Smooth muscle cell (in vitro differentiated cells): ENCODE results near the gene SLBP. TPM values are rescaled to one million over a fixed set of nuclear protein-coding genes. Genes with fewer than 3 reads are reported as not detected.

Experiments used
- DNase-seq: peaks from one replicate; lab custom pipeline; 2025; ENCODE audit not compliant: unreplicated experiment; lab: John Stamatoyannopoulos, UW
- H2AFZ ChIP-seq: fragments of 200-600 bp; sonication (generic); 2 replicates; pipeline ENCODE4 v1.6.0; 2016; ENCODE audit warnings: antibody characterized with exemption, low read depth, mild to moderate bottlenecking
- H3F3A ChIP-seq: fragments of 200-600 bp; sonication (generic); 2 replicates; pipeline ENCODE4 v1.6.0; 2017; ENCODE audit warnings: antibody characterized with exemption, low read depth
- H3K27ac ChIP-seq: fragments of 200-600 bp; sonication (generic); 2 replicates; pipeline ENCODE4 v1.5.1; 2016; ENCODE audit warnings: low read depth, mild to moderate bottlenecking
- H3K27me3 ChIP-seq: fragments of 200-600 bp; sonication (generic); 2 replicates; pipeline ENCODE4 v1.6.1; 2016; ENCODE audit warnings: low read depth, mild to moderate bottlenecking
- H3K36me3 ChIP-seq: fragments of 200-600 bp; sonication (generic); 2 replicates; pipeline ENCODE4 v1.5.1; 2016; ENCODE audit warnings: low read depth
- H3K4me1 ChIP-seq: fragments of 200-600 bp; sonication (generic); 2 replicates; pipeline ENCODE4 v1.5.1; 2016; ENCODE audit warnings: low read depth
- H3K4me2 ChIP-seq: fragments of 200-600 bp; sonication (generic); 2 replicates; pipeline ENCODE4 v1.6.0; 2016; ENCODE audit warnings: mild to moderate bottlenecking
- H3K4me3 ChIP-seq: fragments of 200-600 bp; sonication (generic); 2 replicates; pipeline ENCODE4 v1.5.1; 2016; ENCODE audit warnings: mild to moderate bottlenecking
- H3K79me2 ChIP-seq: fragments of 200-600 bp; sonication (generic); 2 replicates; pipeline ENCODE4 v1.6.0; 2016; ENCODE audit warnings: low read depth, mild to moderate bottlenecking
- H3K9ac ChIP-seq: fragments of 200-600 bp; sonication (generic); 2 replicates; pipeline ENCODE4 v1.6.0; 2016; ENCODE audit warnings: low read depth
- H3K9me3 ChIP-seq: fragments of 200-600 bp; sonication (generic); replicated peaks from 2 replicates; pipeline ENCODE4 v1.5.1; 2016; ENCODE audit warnings: low read depth
- H4K20me1 ChIP-seq: fragments of 200-600 bp; sonication (generic); 2 replicates; pipeline ENCODE4 v1.6.0; 2016; ENCODE audit warnings: low read depth
- WGBS: methylation state at CpG from one replicate; pipeline ENCODE4 v1.1.7; 2016; ENCODE audit warnings: low lambda C conversion rate; 5-methylcytosine and 5-hydroxymethylcytosine counted together
- polyA plus RNA-seq: library from polyadenylated mRNA; unstranded; fragments of >200 nt; fragmentation: Nextera tagmentation; extraction: Ambion mirVana; gene quantifications from 2 replicates; pipeline ENCODE4 v1.2.1, GENCODE V29; 2016
- total RNA-seq: library from RNA; depleted of rRNA; stranded (reverse); fragments of >200 nt; gene quantifications from 2 replicates; pipeline ENCODE4 v1.2.3, GENCODE V29; 2014
- TF ChIP-seq, protein P1 (sequence below): fragments of 200-600 bp; sonication (generic); IDR thresholded peaks from 2 replicates; pipeline ENCODE4 v1.5.1; 2017; ENCODE audit warnings: borderline replicate concordance, mild to moderate bottlenecking, antibody characterized with exemption; ENCODE audit not compliant: insufficient read depth, poor library complexity, severe bottlenecking

The SLBP gene
- total and polyA plus RNA-seq, 2 experiments from 2014 or later = 55.4 to 63.9 TPM

GRCh38 chr4:1753697-1754311, 41.7 kb upstream of the SLBP start:
- H2AFZ ChIP-seq = no peak overlapping the region
- H3K79me2 ChIP-seq = no peaks in the 10 kb centered on the region
- H4K20me1 ChIP-seq = no peaks in the 10 kb centered on the region
- no peak overlapping the region for H3K4me3 ChIP-seq
- H3K9me3 ChIP-seq = no peaks in the 10 kb centered on the region
- H3K36me3 ChIP-seq = no peaks in the 10 kb centered on the region
- no peaks in the 10 kb centered on the region for H3F3A ChIP-seq
- H3K27me3 ChIP-seq = no peaks in the 10 kb centered on the region
- peaks cover 8% of the 10 kb centered on the region for H3K4me1 ChIP-seq
- TF ChIP-seq, protein P1, sequence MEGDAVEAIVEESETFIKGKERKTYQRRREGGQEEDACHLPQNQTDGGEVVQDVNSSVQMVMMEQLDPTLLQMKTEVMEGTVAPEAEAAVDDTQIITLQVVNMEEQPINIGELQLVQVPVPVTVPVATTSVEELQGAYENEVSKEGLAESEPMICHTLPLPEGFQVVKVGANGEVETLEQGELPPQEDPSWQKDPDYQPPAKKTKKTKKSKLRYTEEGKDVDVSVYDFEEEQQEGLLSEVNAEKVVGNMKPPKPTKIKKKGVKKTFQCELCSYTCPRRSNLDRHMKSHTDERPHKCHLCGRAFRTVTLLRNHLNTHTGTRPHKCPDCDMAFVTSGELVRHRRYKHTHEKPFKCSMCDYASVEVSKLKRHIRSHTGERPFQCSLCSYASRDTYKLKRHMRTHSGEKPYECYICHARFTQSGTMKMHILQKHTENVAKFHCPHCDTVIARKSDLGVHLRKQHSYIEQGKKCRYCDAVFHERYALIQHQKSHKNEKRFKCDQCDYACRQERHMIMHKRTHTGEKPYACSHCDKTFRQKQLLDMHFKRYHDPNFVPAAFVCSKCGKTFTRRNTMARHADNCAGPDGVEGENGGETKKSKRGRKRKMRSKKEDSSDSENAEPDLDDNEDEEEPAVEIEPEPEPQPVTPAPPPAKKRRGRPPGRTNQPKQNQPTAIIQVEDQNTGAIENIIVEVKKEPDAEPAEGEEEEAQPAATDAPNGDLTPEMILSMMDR = no peak
- H3K4me2 ChIP-seq = no peak overlapping the region
- WGBS = 92% methylated on average over 15 of the region's 15 CpGs
- no peak for DNase-seq
- H3K27ac ChIP-seq = no peak overlapping the region
- no peak overlapping the region for H3K9ac ChIP-seq

GRCh38 chr4:1753294-1753696, 41.2 kb upstream of the SLBP start:
- H4K20me1 ChIP-seq = no peaks in the 10 kb centered on the region
- H3K27ac ChIP-seq = no peak overlapping the region
- no peaks in the 10 kb centered on the region for H3F3A ChIP-seq
- H3K79me2 ChIP-seq = no peaks in the 10 kb centered on the region
- H3K36me3 ChIP-seq = no peaks in the 10 kb centered on the region
- no peaks in the 10 kb centered on the region for H3K9me3 ChIP-seq
- TF ChIP-seq, protein P1 = no peak
- no peak overlapping the region for H3K4me2 ChIP-seq
- H2AFZ ChIP-seq = no peak overlapping the region
- 80% methylated on average over 10 of the region's 10 CpGs for WGBS
- H3K4me3 ChIP-seq = no peak overlapping the region
- H3K27me3 ChIP-seq = no peaks in the 10 kb centered on the region
- no peak for DNase-seq
- peaks cover 8% of the 10 kb centered on the region for H3K4me1 ChIP-seq
- H3K9ac ChIP-seq = no peak overlapping the region

DNA sequence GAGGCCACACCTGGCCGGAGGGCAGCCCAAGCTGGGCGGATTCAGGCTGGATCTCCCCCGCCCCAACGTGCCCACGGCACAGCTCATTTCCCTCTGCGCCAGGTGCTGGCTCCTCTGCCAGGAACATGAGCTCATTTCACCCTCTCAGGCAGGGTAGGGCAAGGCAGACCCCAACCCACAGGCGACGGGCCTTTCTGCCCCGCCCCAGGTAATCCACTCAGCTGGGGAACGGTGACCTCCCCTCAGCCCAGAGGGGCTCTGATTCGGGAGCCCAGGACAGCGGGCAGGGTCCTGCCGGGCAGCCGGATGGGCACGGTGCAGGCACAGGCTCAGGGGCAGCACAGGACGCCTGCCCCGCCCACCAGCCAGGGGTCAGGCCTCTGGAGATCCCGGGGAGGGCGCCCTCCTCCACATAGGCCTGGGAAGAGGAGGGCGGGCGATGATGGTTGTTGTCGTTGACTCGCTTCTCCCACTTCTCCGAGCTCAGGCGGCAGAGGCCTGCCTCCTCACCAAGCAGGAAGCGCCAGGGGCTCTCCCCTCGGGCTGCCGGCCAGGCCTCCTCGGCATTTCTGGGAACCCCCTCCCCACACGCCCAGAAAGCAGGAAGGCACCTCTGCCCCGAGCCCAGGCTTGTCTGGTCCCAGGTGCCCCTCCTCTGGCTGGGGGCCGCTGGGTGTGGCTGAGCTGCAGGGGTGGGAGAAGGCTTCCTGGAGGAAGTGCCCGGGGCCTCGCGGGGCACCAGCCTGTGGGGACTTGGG, 40.3 kb upstream of the SLBP start:
- Histone ChIP-seq H3K9ac (no peak overlapping the region), H3K9me3 (no peaks in the 10 kb centered on the region), H3F3A (no peaks in the 10 kb centered on the region), H3K4me1 (peaks cover 8% of the 10 kb centered on the region), H3K4me2 (no peak overlapping the region), H3K79me2 (no peaks in the 10 kb centered on the region), H4K20me1 (no peaks in the 10 kb centered on the region), H3K36me3 (no peaks in the 10 kb centered on the region), H3K4me3 (no peak overlapping the region), H2AFZ (no peak overlapping the region), H3K27ac (no peak overlapping the region), H3K27me3 (no peaks in the 10 kb centered on the region)
- 74% methylated on average over 34 of the region's 35 CpGs for WGBS
- TF ChIP-seq, protein P1 = no peak
- no peak for DNase-seq
